IMR-90 (cell line): ENCODE measurements around the gene DMD. TPM values are rescaled to one million over a fixed set of nuclear protein-coding genes. Genes with fewer than 3 reads are reported as not detected.

Experiments used
- ATAC-seq: fragments of 200-7000 bp; cut with Tn5 transposase; 2 replicates; pipeline ENCODE4 v1.9.1; 2020; ENCODE audit warnings: low read depth, mild to moderate bottlenecking, moderate library complexity
- BruUV-seq: library from RNA; stranded (reverse); fragments of 400-500 nt; replicated peaks from 2 replicates; lab custom pipeline; 2021; lab: Mats Ljungman, UMichigan
- CTCF ChIA-PET: fragments of 300-600 bp; formaldehyde crosslinking; extraction: SDS; loops from one replicate; lab custom pipeline; 2021; ENCODE audit warnings: antibody characterized with exemption; lab: Yijun Ruan, JAX
- POLR2A ChIA-PET: fragments of 300-600 bp; sonication (Branson Sonifier 250); formaldehyde crosslinking; loops from one replicate; lab custom pipeline; 2022; ENCODE audit warnings: antibody characterized with exemption; ENCODE audit not compliant: unreplicated experiment; lab: Charles Lee
- DNase-seq: peaks from one replicate; pipeline ENCODE4 v3.0.0; 2013
- H2AFZ ChIP-seq: replicated peaks from 2 replicates; pipeline ENCODE3; 2013; ENCODE audit warnings: low read length, mild to moderate bottlenecking; ENCODE audit not compliant: poor library complexity
- H2AK5ac ChIP-seq: 2 replicates; pipeline ENCODE4 v1.6.1; 2013; ENCODE audit warnings: low read depth, low read length, inconsistent platforms
- H2AK9ac ChIP-seq: replicated peaks from 2 replicates; pipeline ENCODE3; 2013; ENCODE audit warnings: mild to moderate bottlenecking, low read depth, low read length, moderate library complexity; ENCODE audit not compliant: poor library complexity
- H2BK120ac ChIP-seq: 2 replicates; pipeline ENCODE4 v1.6.1; 2013; ENCODE audit warnings: low read depth, low read length, inconsistent platforms
- H2BK15ac ChIP-seq: 3 replicates; pipeline ENCODE4 v1.6.1; 2013; ENCODE audit warnings: low read depth, low read length, inconsistent platforms
- H2BK20ac ChIP-seq: 2 replicates; pipeline ENCODE4 v1.6.1; 2013; ENCODE audit warnings: low read depth, mild to moderate bottlenecking, inconsistent platforms, low read length, moderate library complexity
- H2BK5ac ChIP-seq: 2 replicates; pipeline ENCODE4 v1.6.1; 2013; ENCODE audit warnings: mild to moderate bottlenecking, low read depth, low read length, inconsistent platforms; ENCODE audit not compliant: poor library complexity, severe bottlenecking
- H3K14ac ChIP-seq: replicated peaks from 2 replicates; pipeline ENCODE4 v1.6.1; 2013; ENCODE audit warnings: low read depth, low read length, inconsistent platforms
- H3K18ac ChIP-seq: 2 replicates; pipeline ENCODE4 v1.6.1; 2013; ENCODE audit warnings: low read depth, low read length, control low read depth
- H3K23ac ChIP-seq: 2 replicates; pipeline ENCODE4 v1.6.1; 2013; ENCODE audit warnings: low read depth, low read length, inconsistent platforms
- H3K27ac ChIP-seq: 2 replicates; pipeline ENCODE4 v1.5.1; 2013; ENCODE audit warnings: mild to moderate bottlenecking, control low read depth, low read length; ENCODE audit not compliant: insufficient read depth
- H3K27me3 ChIP-seq: 2 replicates; pipeline ENCODE4 v1.6.1; 2013; ENCODE audit warnings: low read length; ENCODE audit not compliant: control insufficient read depth, insufficient read depth
- H3K36me3 ChIP-seq: 2 replicates; pipeline ENCODE4 v1.6.1; 2013; ENCODE audit warnings: low read length, mixed read lengths; ENCODE audit not compliant: control insufficient read depth, insufficient read depth
- H3K4ac ChIP-seq: 2 replicates; pipeline ENCODE4 v1.6.1; 2013; ENCODE audit warnings: low read depth, low read length, inconsistent platforms
- H3K4me1 ChIP-seq: 2 replicates; pipeline ENCODE4 v1.6.1; 2013; ENCODE audit warnings: low read length, mixed read lengths; ENCODE audit not compliant: control insufficient read depth, insufficient read depth
- H3K4me2 ChIP-seq: 2 replicates; pipeline ENCODE4 v1.6.1; 2013; ENCODE audit warnings: low read depth, mild to moderate bottlenecking, control low read depth, low read length, moderate library complexity
- H3K4me3 ChIP-seq: 2 replicates; pipeline ENCODE4 v1.5.1; 2013; ENCODE audit warnings: low read depth, mild to moderate bottlenecking, control low read depth, low read length, moderate library complexity; ENCODE audit not compliant: insufficient read depth
- H3K56ac ChIP-seq: 2 replicates; pipeline ENCODE4 v1.6.1; 2013; ENCODE audit warnings: low read length, inconsistent platforms; ENCODE audit not compliant: insufficient read depth; ENCODE audit errors: extremely low read depth
- H3K79me1 ChIP-seq, 2 experiments: 2 replicates each; pipeline ENCODE4 v1.6.1; 2013; ENCODE audit warnings: low read length in 2 of 2, inconsistent platforms in 1 of 2, low read depth in 1 of 2
- H3K9ac ChIP-seq: 2 replicates; pipeline ENCODE4 v1.6.1; 2013; ENCODE audit warnings: low read depth, low read length, control low read depth
- H3K9me1 ChIP-seq: 2 replicates; pipeline ENCODE4 v1.6.1; 2013; ENCODE audit warnings: low read length, inconsistent platforms; ENCODE audit not compliant: insufficient read depth
- H3K9me3 ChIP-seq: 2 replicates; pipeline ENCODE4 v1.6.1; 2013; ENCODE audit warnings: low read length; ENCODE audit not compliant: control insufficient read depth, insufficient read depth
- H4K20me1 ChIP-seq: 2 replicates; pipeline ENCODE4 v1.6.1; 2013; ENCODE audit warnings: low read length, inconsistent platforms; ENCODE audit not compliant: insufficient read depth
- H4K5ac ChIP-seq: 2 replicates; pipeline ENCODE4 v1.6.1; 2013; ENCODE audit warnings: mild to moderate bottlenecking, low read depth, low read length, control low read depth
- H4K8ac ChIP-seq, 2 experiments: 2 replicates each; pipeline ENCODE4 v1.6.1; 2013; ENCODE audit warnings: low read depth in 2 of 2, low read length in 2 of 2, control low read depth in 1 of 2, inconsistent platforms in 1 of 2
- H4K91ac ChIP-seq: 2 replicates; pipeline ENCODE4 v1.6.1; 2013; ENCODE audit warnings: low read depth, low read length, inconsistent platforms; ENCODE audit not compliant: insufficient read depth
- BHLHE40 ChIP-seq: fragments of 150-350 bp; IDR thresholded peaks from 2 replicates; pipeline ENCODE4 v1.6.1; 2016; ENCODE audit warnings: mild to moderate bottlenecking, low read depth, low read length
- CEBPB ChIP-seq: IDR thresholded peaks from 2 replicates; pipeline ENCODE4 v1.6.1; 2012; ENCODE audit warnings: low read depth, low read length, improper control_type of control experiment
- CHD1 ChIP-seq: IDR thresholded peaks from 2 replicates; pipeline ENCODE4 v1.6.1; 2012; ENCODE audit warnings: low read depth, low read length, improper control_type of control experiment
- CTCF ChIP-seq: conservative IDR thresholded peaks from 2 replicates; pipeline ENCODE4 v1.5.1; 2012; ENCODE audit warnings: mild to moderate bottlenecking, low read depth, low read length, improper control_type of control experiment
- FOS ChIP-seq: fragments of 150-350 bp; IDR thresholded peaks from 2 replicates; pipeline ENCODE4 v1.6.1; 2016; ENCODE audit warnings: low read depth, low read length
- MAFK ChIP-seq: IDR thresholded peaks from 2 replicates; pipeline ENCODE4 v1.6.1; 2012; ENCODE audit warnings: low read depth, low read length, improper control_type of control experiment
- MAZ ChIP-seq: IDR thresholded peaks from 2 replicates; pipeline ENCODE4 v1.6.1; 2012; ENCODE audit warnings: low read depth, mild to moderate bottlenecking, low read length, improper control_type of control experiment, moderate library complexity, borderline replicate concordance
- MXI1 ChIP-seq: IDR thresholded peaks from 2 replicates; pipeline ENCODE4 v1.6.1; 2012; ENCODE audit warnings: low read depth, mild to moderate bottlenecking, low read length, moderate library complexity, borderline replicate concordance
- NFE2L2 ChIP-seq: fragments of 150-350 bp; IDR thresholded peaks from 2 replicates; pipeline ENCODE4 v1.6.1; 2016; ENCODE audit warnings: low read depth, mild to moderate bottlenecking, low read length
- POLR2A ChIP-seq: IDR thresholded peaks from 2 replicates; pipeline ENCODE4 v1.6.1; 2012; ENCODE audit warnings: mild to moderate bottlenecking, low read depth, low read length
- RAD21 ChIP-seq: IDR thresholded peaks from 2 replicates; pipeline ENCODE4 v1.6.1; 2012; ENCODE audit warnings: low read length, improper control_type of control experiment
- RCOR1 ChIP-seq: IDR thresholded peaks from 2 replicates; pipeline ENCODE4 v1.6.1; 2012; ENCODE audit warnings: mild to moderate bottlenecking, low read length, improper control_type of control experiment; ENCODE audit not compliant: insufficient replicate concordance
- RFX5 ChIP-seq: IDR thresholded peaks from 2 replicates; pipeline ENCODE4 v1.8.0; 2012; ENCODE audit warnings: low read depth, mild to moderate bottlenecking, low read length, moderate library complexity
- SMC3 ChIP-seq: fragments of 150-350 bp; IDR thresholded peaks from 2 replicates; pipeline ENCODE4 v1.6.1; 2016; ENCODE audit warnings: low read depth, mild to moderate bottlenecking, antibody characterized with exemption, low read length, moderate library complexity
- USF2 ChIP-seq: fragments of 150-350 bp; IDR thresholded peaks from 2 replicates; pipeline ENCODE4 v1.6.1; 2017; ENCODE audit warnings: mild to moderate bottlenecking, antibody characterized with exemption, low read length, low read depth
- WGBS, 2 experiments: methylation state at CpG; one replicate each; pipeline versions ENCODE4 v1.1.5 to v1.1.7; 2013; ENCODE audit warnings: missing lambda C conversion rate in 2 of 2; ENCODE audit not compliant: insufficient read length in 1 of 2; ENCODE audit errors: extremely low coverage in 2 of 2; 5-methylcytosine and 5-hydroxymethylcytosine counted together
- dilution Hi-C: fragments of 300-500 bp; cut with HindIII; formaldehyde crosslinking; loops from one replicate; pipeline ENCODE4 v1.14.3; 2018; ENCODE audit warnings: low sequenced_read_pairs; ENCODE audit not compliant: unreplicated experiment
- in situ Hi-C: fragments of 300-500 bp; cut with MboI; formaldehyde crosslinking; loops from 3 replicates; pipeline ENCODE4 v1.14.3; 2019; ENCODE audit warnings: low sequenced_read_pairs, inconsistent platforms, mixed read lengths
- intact Hi-C: fragments of 100-400 bp; cut with micrococcal nuclease; formaldehyde crosslinking; loops from 2 replicates; pipeline ENCODE4 v1.10.0; 2022
- polyA plus RNA-seq, 3 experiments: library from polyadenylated mRNA; depleted of rRNA; stranded (reverse); fragments of >200 nt; gene quantifications; 2 replicates each; pipeline ENCODE4 v1.2.3, GENCODE V29; 2012; ENCODE audit warnings: low replicate concordance in 1 of 3
- total RNA-seq: library from RNA; depleted of rRNA; stranded (reverse); fragments of >200 nt; gene quantifications from 2 replicates; pipeline ENCODE4 v1.2.3, GENCODE V29; 2012
- TF ChIP-seq, protein P1 (sequence below): fragments of 150-350 bp; IDR thresholded peaks from 2 replicates; pipeline ENCODE4 v1.6.1; 2016; ENCODE audit warnings: low read depth, mild to moderate bottlenecking, low read length, moderate library complexity, borderline replicate concordance

Gene DMD
- total and polyA plus RNA-seq, 2 of the 4 experiments (the other 2 are of a cell fraction), result 6.6 to 11.8 TPM

DNA sequence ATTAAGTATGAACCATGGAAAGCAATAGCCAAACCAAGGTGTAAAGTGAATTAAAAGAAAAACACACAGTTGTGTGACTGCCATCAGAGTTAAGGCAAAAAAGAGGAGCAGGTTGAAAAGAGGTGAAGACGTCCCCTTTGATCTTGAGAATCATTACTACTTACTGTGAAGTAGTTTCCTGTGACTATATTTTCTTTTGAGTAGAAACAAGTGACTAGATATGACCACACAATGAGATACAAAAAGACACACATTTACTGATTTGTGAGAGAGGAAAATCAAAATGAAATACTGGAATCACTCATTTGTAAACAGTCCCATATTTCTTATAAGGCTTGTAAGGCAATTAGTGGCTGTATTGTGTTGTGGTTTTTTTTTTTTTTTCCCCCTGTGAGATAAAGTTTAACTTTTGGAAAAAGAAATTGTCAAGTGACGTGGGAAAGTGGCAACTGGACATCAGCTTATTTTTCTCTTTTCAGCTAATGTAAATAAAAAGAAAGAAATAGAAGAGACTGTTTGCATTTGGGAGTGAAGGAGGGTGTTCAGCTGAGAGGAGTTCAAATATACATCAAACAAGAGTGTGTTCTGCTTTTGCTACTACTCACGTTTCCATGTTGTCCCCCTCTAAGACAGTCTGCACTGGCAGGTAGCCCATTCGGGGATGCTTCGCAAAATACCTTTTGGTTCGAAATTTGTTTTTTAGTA is 2033.1 kb downstream of the DMD start:
- Histone ChIP-seq H2BK120ac (no peak overlapping the region), H3K79me1 (no peaks in the 10 kb centered on the region), H4K8ac (no peak overlapping the region), H3K18ac (no peak overlapping the region), H3K9ac (no peak overlapping the region), H3K23ac (no peak overlapping the region), H4K91ac (no peak overlapping the region), H3K4me2 (no peak overlapping the region), H3K9me1 (no peaks in the 10 kb centered on the region), H3K9me3 (no peaks in the 10 kb centered on the region), H2BK20ac (no peak overlapping the region), H4K5ac (no peak overlapping the region), H3K4me1 (no peaks in the 10 kb centered on the region), H3K14ac (no peak overlapping the region), H2AK9ac (no peak overlapping the region), H3K4me3 (no peak overlapping the region), H3K27me3 (no peaks in the 10 kb centered on the region), H3K4ac (no peak overlapping the region), H2AK5ac (no peak overlapping the region), H2AFZ (no peak overlapping the region), H2BK5ac (no peak overlapping the region), H3K27ac (no peak overlapping the region), H4K20me1 (no peaks in the 10 kb centered on the region), H2BK15ac (no peak overlapping the region), H3K36me3 (no peaks in the 10 kb centered on the region), H3K56ac (no peak overlapping the region)
- in situ Hi-C loops, result no loop called here
- DNase-seq (no peak), ATAC-seq (no peak)
- intact Hi-C loops, result no loop called here
- no peak for TF ChIP-seq USF2
- TF ChIP-seq, protein P1, sequence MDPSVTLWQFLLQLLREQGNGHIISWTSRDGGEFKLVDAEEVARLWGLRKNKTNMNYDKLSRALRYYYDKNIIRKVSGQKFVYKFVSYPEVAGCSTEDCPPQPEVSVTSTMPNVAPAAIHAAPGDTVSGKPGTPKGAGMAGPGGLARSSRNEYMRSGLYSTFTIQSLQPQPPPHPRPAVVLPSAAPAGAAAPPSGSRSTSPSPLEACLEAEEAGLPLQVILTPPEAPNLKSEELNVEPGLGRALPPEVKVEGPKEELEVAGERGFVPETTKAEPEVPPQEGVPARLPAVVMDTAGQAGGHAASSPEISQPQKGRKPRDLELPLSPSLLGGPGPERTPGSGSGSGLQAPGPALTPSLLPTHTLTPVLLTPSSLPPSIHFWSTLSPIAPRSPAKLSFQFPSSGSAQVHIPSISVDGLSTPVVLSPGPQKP, result no peak
- TF ChIP-seq RAD21, result no peak
- no peak for TF ChIP-seq RCOR1
- TF ChIP-seq NFE2L2, result no peak
- no peak for TF ChIP-seq FOS
- TF ChIP-seq SMC3, result no peak
- no peak for TF ChIP-seq MAZ
- TF ChIP-seq MAFK, result no peak
- no peak for TF ChIP-seq RFX5
- no peak for TF ChIP-seq BHLHE40
- TF ChIP-seq CEBPB, result no peak
- no peak for TF ChIP-seq CHD1
- no peak for TF ChIP-seq MXI1
- TF ChIP-seq CTCF, result no peak
- no peak for TF ChIP-seq POLR2A
- dilution Hi-C loops, result no loop called here
- BruUV-seq, result no TSS peak
- WGBS, 2 experiments, result no CpG with 5 or more reads among the region's 6 CpGs
- ChIA-PET POLR2A (interaction anchor here (0.6 kb wide), 1 partner anchor 291 kb away, joined by 5 read pairs; no protein-coding TSS in a partner anchor), CTCF (no interaction called here)
